HT-29 (cell line): ENCODE data around the gene CNPY1. TPM values are rescaled to one million over a fixed set of nuclear protein-coding genes. Genes with fewer than 3 reads are reported as not detected.

Source experiments
- DNase-seq: peaks from one replicate; pipeline ENCODE4 v3.0.0-alpha.2; 2015; ENCODE audit warnings: low spot score
- total RNA-seq: library from RNA; depleted of rRNA; stranded (reverse); fragments of >200 nt; shearing (Covaris generic); gene quantifications from 2 replicates; pipeline ENCODE4 v1.2.3, GENCODE V29; 2014

Gene CNPY1
- total RNA-seq, 1 experiment from 2014 or later, result not detected

DNA sequence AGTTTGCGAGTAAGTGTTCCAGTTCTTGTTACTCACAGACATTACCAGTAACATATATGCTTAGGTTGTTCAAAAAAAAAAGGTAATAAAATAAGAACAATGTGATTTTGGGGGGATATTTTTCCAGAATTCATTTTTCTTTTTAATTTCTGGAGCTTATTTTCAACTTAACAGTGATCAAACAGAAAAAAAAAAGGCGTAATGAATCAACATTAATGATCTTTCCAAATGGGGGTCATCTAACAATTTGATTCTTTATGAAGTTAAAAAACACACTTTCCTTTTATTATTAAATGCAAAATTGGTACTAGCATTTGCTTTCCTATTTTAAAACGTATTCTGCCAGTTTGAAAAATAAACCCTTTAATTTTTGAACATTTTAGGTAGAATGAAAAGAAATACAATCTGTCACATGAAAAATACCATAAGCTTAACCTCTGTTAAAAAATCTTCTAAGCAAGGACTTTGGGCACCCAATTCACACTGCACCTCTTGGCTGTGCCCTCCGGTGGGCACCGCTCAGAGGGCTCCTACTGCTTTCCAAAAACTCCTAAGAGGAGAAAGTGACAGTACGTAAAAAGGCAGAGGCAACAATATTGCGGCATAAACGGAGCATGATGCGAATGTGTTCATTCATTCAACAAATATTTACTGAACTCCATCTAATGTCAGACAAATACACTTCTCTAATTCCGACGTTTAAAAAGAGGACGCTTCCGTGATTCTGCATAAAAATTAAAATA lies 32.6 kb downstream of the CNPY1 start:
- no peak for DNase-seq

DNA sequence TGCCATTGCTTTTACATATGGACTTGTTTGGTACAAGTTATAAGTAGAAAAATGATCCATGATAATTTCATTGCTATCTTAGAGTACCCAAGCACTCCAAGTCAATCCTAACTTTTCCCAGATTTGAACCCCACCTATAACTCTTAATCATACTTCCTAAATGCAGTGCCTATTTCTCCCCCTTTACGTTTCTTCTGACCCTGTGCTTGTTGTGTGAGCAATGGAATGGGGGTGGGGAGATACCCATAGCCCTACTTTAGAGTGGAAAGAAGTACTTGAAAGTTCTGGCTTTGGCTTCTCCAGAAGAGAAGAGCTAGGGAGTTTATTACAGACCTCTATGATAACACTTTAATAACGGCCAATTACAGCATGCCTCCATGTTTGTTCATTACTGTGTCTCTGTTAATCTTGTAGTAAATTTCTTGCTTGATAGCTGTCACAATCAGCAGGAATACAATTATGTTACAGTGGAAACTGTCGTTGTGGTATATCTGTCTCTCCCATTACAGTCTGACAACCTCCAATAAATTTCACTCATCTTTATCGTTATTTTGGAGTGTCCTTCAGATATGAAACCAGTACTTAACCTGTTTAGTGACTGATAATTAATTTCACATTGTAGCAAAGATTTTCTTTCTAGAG lies 34.0 kb downstream of the CNPY1 start:
- no peak for DNase-seq

- no peak for DNase-seq
Measured at GRCh38 chr7:155511702-155511996, 34.7 kb downstream of the CNPY1 start.

- DNase-seq, result no peak
Measured at GRCh38 chr7:155510975-155511701, 35.2 kb downstream of the CNPY1 start.

- DNase-seq, result no peak
Measured at GRCh38 chr7:155509725-155510551, 36.4 kb downstream of the CNPY1 start.

DNA sequence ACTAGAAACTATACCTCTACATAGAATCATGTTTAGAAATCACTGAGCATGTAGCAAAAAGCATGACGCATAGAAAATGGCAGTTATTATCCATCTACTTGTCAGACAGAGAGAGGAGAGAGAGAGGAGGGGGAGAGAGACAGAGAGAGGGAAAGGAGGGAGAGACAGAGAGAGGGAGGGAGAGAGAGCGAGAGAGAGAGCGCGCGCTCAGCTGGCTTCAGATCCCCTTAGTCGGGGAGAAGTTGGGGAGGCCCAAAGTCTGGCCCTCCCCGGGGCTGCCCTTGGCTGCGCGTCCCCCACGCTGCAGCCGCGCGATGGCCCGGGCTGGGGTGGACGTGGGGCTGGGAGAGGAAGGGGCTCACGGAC lies 37.0 kb downstream of the CNPY1 start:
- no peak for DNase-seq

- DNase-seq, result no peak
Measured at GRCh38 chr7:155508376-155509358, 37.7 kb downstream of the CNPY1 start.

GRCh38 chr7:155507576-155507975 lies 38.8 kb downstream of the CNPY1 start:
- no peak for DNase-seq

GRCh38 chr7:155506854-155507337 lies 39.5 kb downstream of the CNPY1 start:
- no peak for DNase-seq

DNA sequence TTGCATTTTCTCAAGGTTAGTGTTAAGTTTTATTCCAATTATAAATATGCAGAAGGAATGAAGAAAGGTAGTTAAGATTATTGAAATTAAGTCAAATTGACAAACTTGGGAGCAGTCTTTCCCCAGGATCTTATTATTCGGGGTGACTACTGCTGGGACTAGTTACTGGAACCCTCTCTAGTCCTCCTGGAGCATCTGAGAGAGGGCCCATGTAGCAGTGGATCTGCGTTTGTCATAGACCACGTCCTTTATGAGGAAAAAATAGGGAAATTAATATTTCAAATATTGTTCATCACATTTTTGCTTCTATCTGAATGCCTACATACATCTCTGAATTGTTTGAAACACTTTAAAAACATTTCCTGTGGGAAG lies 41.0 kb downstream of the CNPY1 start:
- no peak for DNase-seq

GRCh38 chr7:155497149-155497901 lies 49.0 kb downstream of the CNPY1 start:
- no peak for DNase-seq

DNA sequence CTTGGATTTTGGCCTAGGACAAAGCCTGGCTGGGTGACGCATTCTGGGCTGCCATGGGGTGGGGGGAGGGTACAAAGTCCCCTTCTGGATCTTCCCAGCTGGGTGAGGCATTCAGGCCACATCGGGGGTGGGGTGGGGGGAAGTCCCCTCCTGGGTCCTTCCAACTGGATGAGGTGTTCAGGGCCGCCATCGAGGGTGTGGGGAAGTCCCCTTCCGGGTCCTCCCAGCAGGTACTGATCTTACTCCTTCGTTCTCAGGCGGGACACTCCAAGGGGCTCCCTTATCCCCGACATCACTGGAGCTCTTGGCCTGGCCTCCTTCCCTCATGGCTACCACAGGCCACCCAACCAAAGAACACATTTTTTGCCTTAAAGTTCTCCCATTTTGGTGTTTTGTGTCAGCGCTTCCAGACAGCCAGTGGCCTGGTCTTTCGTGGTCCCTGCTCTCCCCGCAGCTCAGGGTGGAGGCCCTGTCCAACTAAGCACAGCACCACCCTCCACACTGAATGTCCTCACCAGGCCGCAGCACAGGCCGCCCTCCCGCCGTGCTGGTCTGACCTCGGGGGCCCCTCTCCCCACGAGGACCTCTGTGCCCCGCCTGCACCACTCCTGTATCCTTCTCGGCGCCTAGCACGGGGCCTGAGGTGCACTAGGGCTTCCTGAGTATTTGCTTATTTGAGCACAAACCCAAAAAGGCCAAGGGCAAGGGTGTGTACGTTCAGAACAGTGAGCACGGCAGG lies 49.9 kb downstream of the CNPY1 start:
- no peak for DNase-seq

- no peak for DNase-seq
Measured at GRCh38 chr7:155495440-155496248, 50.7 kb downstream of the CNPY1 start.

DNA sequence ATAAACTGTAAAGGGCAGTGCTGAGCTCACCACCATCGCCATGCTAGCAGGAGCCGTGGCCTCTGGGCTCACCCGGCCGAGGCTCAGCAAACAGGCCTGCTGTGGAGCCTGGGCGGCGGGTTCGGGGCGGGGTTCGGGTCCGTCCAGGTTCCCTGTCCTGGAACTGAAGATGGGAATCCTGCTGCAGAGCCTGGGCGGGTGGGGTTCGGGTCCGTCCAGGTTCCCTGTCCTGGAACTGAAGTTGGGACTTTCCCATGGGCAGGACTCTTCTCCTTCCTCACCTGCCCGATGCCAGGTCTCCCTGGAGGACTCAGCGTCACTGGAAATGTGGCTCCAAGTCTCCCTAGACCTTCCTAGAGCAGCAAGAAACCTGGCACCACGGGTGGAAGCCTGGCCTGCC lies 51.8 kb downstream of the CNPY1 start:
- DNase-seq, result no peak

- no peak for DNase-seq
Measured at GRCh38 chr7:155493744-155494538, 52.4 kb downstream of the CNPY1 start.

DNA sequence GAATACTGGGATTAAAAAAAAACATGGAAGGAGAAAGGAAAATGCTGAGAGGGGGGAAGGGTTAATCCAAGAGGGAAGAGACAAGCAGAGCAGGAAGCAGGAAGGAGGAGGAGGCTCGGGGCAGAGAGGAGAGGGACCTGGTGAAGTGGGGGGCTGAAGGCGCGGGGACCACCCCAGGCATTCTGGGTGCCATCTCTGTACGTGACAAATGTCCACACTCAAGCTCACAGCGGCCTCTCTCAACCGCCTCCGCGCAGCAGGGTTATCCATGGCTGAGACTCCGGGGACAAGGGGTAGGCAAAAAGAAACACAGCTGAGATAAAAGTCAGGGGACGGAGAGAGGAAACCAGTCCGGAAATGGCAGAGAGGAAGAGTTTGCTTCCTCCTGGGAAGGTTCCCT lies 54.5 kb downstream of the CNPY1 start:
- DNase-seq, result no peak
